SK-N-SH (cell line): ENCODE results near the gene CCR9.
A peak's percentile ranks its signal among the peaks of the same experiment; 100 is the strongest.

Experiments used
- CHD2 ChIP-seq: fragments of 150-350 bp; IDR thresholded peaks from 2 replicates; pipeline ENCODE4 v1.6.1; 2018; ENCODE audit warnings: low read length; ENCODE audit not compliant: partially characterized antibody
- CTCF ChIP-seq: fragments of 200-600 bp; sonication (generic); IDR thresholded peaks from 2 replicates; pipeline ENCODE4 v1.6.1; 2017; ENCODE audit warnings: antibody characterized with exemption, mild to moderate bottlenecking, moderate library complexity
- EP300 ChIP-seq, 2 experiments: IDR thresholded peaks; 2 replicates each; pipeline versions ENCODE4 v1.4.0 to v1.6.1; 2012; ENCODE audit warnings: borderline replicate concordance in 1 of 2, low read depth in 1 of 2, low read length in 1 of 2
- EZH2phosphoT487 ChIP-seq: fragments of 200-600 bp; sonication (generic); IDR thresholded peaks from 2 replicates; pipeline ENCODE4 v1.6.1; 2017; ENCODE audit warnings: low read depth, mixed run types, mild to moderate bottlenecking, antibody characterized with exemption, moderate library complexity, borderline replicate concordance
- JUND ChIP-seq: IDR thresholded peaks from 2 replicates; pipeline ENCODE4 v1.4.0; 2012
- MAX ChIP-seq: IDR thresholded peaks from 2 replicates; pipeline ENCODE4 v1.4.0; 2012; ENCODE audit warnings: low read depth
- POLR2AphosphoS5 ChIP-seq: IDR thresholded peaks from 2 replicates; pipeline ENCODE4 v1.6.1; 2012; ENCODE audit warnings: low read depth, low read length
- REST ChIP-seq: IDR thresholded peaks from 2 replicates; pipeline ENCODE4 v1.6.1; 2012; ENCODE audit warnings: mild to moderate bottlenecking, low read depth, low read length, moderate library complexity
- RXRA ChIP-seq: IDR thresholded peaks from 2 replicates; pipeline ENCODE4 v1.4.0; 2012; ENCODE audit warnings: low read depth, mild to moderate bottlenecking, borderline replicate concordance
- SIN3A ChIP-seq: IDR thresholded peaks from 2 replicates; pipeline ENCODE4 v1.6.1; 2012; ENCODE audit warnings: low read depth, mild to moderate bottlenecking, low read length, moderate library complexity, borderline replicate concordance
- TAF1 ChIP-seq: IDR thresholded peaks from 2 replicates; pipeline ENCODE4 v1.6.1; 2012; ENCODE audit warnings: low read depth, mild to moderate bottlenecking, low read length, moderate library complexity, borderline replicate concordance
- TCF12 ChIP-seq: IDR thresholded peaks from 2 replicates; pipeline ENCODE4 v1.4.0; 2012

GRCh38 chr3:45895686-45896468, 9.5 kb downstream of the CCR9 start:
- TF ChIP-seq JUND (no peak), POLR2AphosphoS5 (no peak), MAX (no peak), EP300 (IDR thresholded peaks at IDR 0.05; ENCODE audit: borderline replicate concordance in 1 of 2, low read depth in 1 of 2, low read length in 1 of 2) (peak in 1 of 2 experiments; percentile 77; a peak in 2 of 4 replicates), CTCF (no peak), REST (no peak), RXRA (no peak), EZH2phosphoT487 (no peak), TCF12 (no peak), CHD2 (peak; percentile 33), TAF1 (no peak), SIN3A (no peak)
